HG02852 (cell line): Measurements from ENCODE around the gene THBS4.
A peak's percentile ranks its signal among the peaks of the same experiment; 100 is the strongest.
"Not testable (repeated sequence)": the region's sequence is repeated elsewhere in the genome, so short reads cannot be mapped to it uniquely, and the experiment has no call there.

Experiments
- ATAC-seq: cut with Tn5 transposase; IDR thresholded peaks from one replicate; pipeline ENCODE4 v1.9.1; 2021; ENCODE audit warnings: mild to moderate bottlenecking, moderate library complexity; ENCODE audit not compliant: unreplicated experiment

Gene THBS4

DNA sequence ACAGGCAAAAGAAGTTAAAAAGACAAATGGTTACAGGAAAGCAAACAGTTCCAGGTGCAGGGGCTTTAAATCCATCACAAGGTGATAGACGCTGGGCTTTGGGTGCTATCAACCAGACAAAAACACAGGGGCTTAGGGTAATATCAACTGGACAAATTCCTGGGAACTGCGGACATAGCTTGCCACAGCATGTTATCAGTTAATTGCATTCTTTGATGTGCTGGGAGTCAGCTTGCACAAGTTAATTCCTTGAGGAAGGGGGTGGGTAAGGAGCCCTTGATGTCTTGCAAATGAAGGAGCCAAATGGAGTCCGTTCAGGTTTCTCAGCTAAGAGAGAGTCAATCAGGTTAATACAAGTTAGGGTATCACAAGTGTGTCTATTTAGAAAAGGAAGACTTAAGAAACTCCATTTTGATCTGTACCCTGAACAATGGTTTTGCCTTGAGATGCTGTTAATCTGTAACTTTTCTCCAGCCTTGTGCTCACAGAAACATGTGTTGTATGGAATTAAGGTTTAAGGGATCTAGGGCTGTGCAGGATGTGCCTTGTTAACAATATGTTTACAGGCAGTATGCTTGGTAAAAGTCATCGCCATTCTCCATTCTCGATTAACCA is 76.3 kb downstream of the THBS4 start:
- ATAC-seq = not testable (repeated sequence)

DNA sequence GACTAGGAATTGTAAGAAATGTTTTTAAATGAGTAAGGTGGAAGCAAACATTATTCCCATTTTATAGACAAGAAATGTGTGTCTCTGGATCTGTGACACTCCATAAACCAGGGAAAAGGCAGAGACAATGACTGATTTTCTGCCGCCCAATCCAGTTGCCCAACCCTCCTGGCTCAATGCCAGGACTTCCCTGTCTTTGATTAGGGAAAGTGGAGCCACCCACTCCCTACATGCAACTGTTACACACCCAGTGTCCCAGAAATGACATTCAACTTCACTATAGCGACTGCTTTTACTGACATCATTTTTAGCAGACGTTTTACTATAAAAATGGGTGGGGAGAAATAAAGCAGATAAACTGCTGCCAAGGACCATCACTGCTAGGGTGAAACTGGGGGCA is 79.7 kb downstream of the THBS4 start:
- ATAC-seq = no peak

DNA sequence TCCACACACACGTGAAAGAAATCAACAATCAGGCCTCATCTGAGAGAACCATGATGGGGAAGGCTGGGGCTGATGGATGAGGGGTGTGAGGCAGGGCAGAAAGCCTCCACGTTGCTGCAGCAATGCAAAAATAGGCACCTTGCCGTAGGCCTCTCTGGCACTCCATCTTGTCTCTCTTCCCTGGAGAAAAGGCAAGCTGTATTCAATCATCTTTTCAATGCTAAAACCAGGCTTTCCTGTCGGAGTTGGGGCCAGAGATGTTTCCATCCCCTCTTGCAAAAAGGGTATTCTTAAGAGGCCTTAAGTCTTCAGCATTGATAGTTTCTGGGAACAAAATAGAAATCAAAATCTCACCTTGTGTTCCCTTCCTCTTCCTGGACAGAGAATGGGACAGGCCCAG is 80.9 kb downstream of the THBS4 start:
- ATAC-seq = no peak

DNA sequence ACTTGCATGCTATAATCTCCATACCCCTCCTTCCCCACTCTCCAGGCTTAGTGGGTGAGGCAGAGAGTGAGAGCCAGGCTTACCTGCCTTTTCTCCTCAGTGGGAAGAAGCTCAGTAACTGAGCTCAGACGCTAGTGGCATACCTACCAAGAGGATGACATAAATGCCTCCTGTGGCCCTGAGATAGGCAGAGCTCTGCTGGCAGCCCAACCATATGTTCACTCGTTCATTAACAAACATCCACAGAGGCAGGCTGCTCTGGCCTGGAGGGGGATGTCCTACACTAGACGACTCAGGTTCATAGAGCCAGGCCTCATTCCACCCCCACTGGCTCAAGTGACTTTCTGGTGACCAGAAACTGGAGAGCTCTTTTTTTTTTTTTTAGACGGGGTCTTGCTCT is 81.3 kb downstream of the THBS4 start:
- no peak for ATAC-seq

DNA sequence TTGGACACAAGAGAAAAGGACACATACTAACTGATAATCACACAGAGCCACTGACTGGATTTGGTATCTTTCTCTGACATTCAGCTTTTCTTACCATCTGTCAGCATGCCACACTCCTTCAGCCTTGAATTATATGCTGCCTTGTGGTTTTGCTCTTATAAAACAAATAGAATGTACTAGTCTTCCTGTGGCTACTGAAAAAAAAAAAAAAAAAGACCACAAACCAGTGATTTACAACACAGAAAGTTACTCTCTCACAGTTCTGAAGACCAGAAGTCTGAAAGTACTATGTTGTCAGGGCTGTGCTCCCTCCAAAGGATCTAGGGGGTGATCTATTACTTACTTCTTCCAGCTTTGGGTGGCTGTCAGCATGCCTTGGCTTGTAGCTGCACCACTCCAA is 82.3 kb downstream of the THBS4 start:
- ATAC-seq = no peak

DNA sequence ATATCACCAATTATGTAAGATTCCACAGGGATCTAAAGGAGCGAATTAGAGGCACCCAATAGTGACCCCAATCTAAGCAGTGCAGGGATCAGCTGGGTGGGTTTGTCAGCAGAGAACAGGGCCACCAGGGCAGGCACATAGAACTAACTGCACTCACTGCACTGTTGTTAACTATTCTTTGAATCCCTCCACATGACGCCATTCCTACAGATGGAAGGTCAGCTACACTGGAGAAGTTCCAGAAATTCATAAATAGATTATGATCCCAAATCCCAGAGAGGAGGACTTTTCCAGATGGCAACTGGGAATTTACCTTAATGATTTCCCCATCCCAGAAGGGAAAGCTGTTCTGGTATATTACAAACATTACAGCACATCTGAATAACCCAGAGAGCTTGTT is 84.2 kb downstream of the THBS4 start:
- no peak for ATAC-seq

DNA sequence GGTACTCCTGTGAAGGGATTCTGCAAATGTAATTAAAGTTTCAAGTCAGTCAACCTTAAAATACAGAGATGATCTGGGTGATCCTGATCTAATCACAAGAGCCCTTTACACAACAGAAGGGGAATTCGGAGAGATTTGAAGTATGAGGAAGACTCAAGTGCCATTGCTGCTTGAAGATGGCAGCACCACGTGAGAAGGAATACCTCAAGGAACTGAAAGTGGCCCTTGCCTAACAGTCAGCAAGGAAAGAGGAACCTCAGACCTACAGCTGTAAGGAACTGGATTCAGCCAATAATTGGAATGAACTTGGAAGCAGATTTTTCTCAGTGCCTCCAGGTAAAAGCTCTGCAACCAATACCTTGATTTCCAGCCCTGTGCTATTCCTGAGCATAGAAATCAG is 87.4 kb downstream of the THBS4 start:
- no peak for ATAC-seq

DNA sequence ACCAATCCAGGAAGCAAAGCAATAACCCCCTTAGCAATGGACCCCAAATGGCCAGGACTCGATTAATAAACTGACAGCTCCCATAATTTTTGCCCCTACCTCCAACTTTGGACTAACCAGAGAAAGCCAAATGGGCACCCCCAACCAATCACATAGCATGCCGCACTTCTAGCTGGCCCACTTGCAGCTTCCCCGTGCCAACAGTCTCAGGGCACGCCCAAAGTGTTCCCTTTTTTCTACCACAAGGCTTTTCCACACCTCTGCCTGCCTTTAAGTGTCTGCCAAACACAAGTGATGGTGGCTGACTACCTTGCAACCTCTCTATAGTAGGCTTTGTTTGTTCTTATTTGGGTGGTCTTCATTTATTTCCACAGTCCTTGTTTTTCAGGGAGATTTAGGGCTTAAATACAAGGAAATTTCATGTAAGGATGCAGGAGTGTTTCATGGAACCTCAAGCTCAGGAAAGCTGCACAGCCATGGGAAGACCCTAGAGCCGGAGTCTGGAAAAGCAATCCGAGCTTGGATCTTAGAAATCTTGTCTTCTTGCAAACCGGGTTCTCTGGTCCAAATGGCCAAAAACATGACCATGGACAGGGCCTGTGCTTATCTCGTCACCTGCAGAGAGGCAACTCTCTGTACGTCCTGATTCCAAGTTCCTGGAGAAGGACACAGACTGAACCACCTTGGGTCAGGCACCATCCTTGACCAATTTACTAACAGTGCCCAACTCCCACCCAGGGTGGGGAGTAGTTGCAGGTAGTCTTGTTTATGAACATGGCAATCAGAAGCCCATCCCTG is 89.2 kb downstream of the THBS4 start:
- ATAC-seq = no peak

DNA sequence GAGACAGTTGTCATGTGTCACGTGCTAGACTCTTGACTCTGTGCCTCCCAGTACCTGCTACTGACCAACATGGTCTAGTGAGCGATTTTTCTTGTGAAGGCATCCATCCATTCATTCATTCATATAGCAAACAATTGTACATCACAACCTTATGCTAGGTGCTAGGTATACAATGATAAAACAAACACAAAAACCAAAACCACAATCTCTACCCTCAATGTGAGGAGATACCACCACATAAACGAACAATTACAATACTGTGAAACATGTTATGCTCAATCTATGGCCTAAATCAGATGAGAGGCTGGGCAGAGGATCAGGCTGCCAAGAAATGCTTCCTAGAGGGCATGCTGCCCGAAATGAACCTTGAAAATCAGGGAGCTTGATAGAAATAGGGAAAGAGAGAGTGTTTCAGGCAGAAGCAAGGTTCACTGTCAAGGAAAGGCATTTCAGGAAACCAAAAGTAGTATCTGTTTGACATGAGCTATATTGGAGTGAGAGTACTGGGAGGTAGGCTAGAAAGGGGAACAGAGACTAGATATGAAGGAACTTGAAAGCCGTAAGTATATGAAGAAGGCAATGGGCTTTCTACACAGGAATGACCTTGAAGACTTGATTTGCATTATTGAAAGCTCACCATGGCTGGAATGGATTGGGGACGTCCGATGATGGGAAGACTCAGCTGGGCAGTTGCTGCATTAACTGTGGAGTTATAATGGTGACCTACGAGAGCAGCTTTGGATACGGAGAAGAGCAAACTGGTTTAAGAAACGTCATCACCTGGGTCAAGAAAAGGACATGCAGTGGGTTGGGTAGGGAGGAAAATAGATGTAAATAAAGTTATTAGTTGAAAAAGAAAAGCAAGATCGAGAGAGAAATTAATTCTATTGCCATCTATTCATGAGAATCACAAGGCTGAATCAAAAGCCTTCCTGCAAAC is 90.1 kb downstream of the THBS4 start:
- peak; percentile 89 for ATAC-seq

DNA sequence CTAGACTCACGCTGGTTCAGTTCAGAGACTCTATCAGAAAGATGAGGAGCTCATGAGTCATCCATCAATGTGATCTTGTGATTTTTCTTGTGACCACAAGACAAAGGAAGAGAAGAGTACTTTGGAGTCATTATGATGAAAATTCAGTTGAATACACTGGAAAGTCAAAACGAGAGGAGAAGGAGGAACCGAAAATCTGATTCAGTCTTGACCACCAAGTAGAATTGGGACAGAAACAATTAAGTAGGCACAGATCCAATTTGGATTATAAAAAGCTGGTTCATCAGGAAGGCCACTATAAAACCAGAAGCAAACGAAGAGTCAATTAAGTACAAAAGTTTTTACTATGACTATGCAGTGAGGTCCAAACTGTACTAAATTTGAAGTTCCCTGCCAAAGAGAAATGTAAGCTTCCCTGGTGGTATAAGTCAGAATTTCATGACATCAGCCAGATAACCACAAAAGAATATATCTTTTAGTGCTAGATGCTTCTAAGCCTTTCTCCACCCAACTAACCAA is 90.9 kb downstream of the THBS4 start:
- peak; percentile 70 for ATAC-seq

DNA sequence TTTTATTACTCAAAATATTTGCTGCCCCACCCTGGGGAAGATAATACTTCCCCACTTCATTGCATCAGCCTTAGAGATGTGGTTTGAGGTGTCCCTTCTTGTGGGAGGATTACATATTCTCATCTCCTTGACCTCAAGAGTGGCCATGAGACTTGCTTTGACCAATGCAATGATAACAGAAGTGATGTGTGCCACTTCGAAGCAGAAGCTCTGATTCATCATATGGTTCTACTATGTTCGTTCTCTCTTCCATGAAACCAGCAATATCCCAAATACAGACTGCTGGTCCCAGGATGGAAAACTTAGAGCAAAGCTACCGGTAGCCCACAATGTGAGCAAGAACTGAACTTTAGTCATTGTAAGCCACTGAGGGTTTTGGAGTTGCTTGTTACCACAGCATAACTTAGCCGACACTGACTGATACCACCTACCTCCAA is 92.0 kb downstream of the THBS4 start:
- no peak for ATAC-seq

DNA sequence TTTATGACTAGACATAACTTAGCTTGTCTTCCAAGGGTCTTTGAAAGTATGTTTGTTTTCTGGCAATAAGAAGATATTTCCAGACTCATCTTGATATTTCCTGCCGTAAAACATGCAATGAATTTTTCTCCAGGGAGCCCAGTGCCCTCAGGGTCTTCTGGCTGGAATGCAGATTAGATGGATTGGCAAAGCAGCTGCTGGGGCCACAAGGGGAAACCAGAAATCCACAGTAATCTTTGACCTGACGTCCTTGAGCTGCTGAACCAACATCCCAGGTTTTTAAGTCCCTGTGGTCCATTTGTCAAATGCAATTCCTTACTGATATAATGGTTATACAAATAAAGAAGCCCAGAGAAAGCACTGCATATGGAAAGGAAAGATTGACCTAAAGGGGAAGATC is 93.0 kb downstream of the THBS4 start:
- no peak for ATAC-seq

DNA sequence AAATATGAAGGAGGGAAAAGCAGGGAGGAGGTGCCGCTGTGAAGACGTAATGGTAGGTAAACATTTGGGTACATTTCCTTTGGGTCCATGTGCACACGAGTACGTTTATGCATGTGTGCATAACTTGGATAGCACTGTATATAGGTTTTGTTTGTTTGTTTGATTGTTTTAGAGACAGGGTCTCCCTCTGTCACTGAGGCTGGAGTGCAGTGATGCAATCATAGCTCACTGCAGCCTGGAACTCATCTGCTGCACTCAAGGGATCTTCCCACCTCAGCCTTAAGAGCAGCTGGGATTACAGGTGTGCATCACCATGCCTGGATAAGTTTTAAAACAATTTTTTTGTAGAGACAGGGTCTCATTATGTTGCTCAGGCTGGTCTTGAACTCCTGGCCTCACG is 94.0 kb downstream of the THBS4 start:
- ATAC-seq = no peak
